ENCODE data around the gene GJC2.

DNA sequence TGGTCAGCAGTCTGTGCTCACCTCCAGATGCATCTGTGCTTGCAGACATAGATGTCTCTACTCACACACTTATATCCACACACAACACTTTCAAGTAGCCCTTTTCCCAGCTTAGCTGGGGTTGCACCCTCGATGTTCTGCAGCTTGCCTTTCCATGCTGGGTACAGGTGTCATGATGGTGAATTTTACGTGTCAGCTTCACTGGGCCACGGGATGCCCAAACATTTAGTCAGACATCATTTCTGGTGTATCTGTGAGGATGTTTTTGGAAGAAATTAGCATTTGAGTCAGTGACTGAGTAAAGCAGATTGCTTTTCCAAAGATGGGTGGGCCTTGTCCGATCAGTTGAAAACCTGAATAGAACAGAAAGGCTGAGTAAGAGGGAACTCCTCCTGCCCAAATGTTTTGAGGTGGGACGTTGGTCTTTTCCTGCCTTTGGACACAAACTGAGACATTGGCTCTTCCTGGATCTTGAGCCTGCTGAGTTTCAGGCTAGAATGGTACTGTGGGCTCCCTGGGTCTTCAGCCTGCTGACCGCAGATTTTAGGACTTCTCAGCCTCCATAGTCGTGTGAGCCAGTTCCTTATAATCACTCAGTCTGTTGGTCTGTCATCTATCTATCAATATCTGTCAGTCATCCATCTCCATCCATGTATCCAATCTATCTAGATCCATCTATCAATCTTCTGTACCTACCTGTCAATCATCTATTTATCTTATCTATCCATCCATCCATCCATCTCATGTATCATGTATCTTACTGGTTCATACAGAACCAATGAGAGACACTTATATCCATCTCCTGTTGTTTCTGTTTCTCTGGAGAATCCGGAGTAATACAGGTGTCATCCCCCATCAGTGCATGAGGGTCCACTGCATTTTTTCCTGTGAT, 45.4 kb downstream of the GJC2 start:
- TF ChIP-seq EZH2 (IDR thresholded peaks at IDR 0.05; ENCODE audit: low read length) = no peak
- TF ChIP-seq, protein P1, sequence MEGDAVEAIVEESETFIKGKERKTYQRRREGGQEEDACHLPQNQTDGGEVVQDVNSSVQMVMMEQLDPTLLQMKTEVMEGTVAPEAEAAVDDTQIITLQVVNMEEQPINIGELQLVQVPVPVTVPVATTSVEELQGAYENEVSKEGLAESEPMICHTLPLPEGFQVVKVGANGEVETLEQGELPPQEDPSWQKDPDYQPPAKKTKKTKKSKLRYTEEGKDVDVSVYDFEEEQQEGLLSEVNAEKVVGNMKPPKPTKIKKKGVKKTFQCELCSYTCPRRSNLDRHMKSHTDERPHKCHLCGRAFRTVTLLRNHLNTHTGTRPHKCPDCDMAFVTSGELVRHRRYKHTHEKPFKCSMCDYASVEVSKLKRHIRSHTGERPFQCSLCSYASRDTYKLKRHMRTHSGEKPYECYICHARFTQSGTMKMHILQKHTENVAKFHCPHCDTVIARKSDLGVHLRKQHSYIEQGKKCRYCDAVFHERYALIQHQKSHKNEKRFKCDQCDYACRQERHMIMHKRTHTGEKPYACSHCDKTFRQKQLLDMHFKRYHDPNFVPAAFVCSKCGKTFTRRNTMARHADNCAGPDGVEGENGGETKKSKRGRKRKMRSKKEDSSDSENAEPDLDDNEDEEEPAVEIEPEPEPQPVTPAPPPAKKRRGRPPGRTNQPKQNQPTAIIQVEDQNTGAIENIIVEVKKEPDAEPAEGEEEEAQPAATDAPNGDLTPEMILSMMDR (optimal IDR thresholded peaks at IDR 0.05 in 1 of 3, IDR thresholded peaks at IDR 0.05 in 1 of 3, conservative IDR thresholded peaks at IDR 0.05 in 1 of 3; ENCODE audit: extremely low read depth in 1 of 3, insufficient read depth in 2 of 3, low read length in 3 of 3) = no peak

All from keratinocyte (primary cell).